Mesenteric fat pad (tissue), 1 donor: ENCODE results near the gene RINL. TPM values are rescaled to one million over a fixed set of nuclear protein-coding genes. Genes with fewer than 3 reads are reported as not detected.
A peak's percentile ranks its signal among the peaks of the same experiment; 100 is the strongest.
"Not testable (repeated sequence)": the region's sequence is repeated elsewhere in the genome, so short reads cannot be mapped to it uniquely, and the experiment has no call there.

Source experiments
- DNase-seq: peaks from one replicate; pipeline ENCODE4 v3.0.0-alpha.2; 2020; ENCODE audit warnings: low spot score
- total RNA-seq: library from RNA; stranded (reverse); fragmentation: NEBNext Ultra II Directional; extraction: Animal tissue kit (Norgen Biotek cat#: 25700); gene quantifications from one replicate; pipeline ENCODE4 v1.2.1, GENCODE V29; 2021
- donor health status: DM: yes; HTN: yes; CAD: no.

The RINL gene
- total RNA-seq, 1 donor from 2014 or later: 8.9 TPM

GRCh38 chr19:38875656-38876395 is 2.2 kb downstream of the RINL start:
- no peak for DNase-seq

- not testable (repeated sequence) for DNase-seq
These were observed 4.7 kb downstream of the RINL start for GRCh38 chr19:38873400-38873799.

GRCh38 chr19:38870612-38871011 is 7.5 kb downstream of the RINL start:
- DNase-seq: no peak

- peak; percentile 94 for DNase-seq
These were observed 8.1 kb downstream of the RINL start for GRCh38 chr19:38869836-38870607.

GRCh38 chr19:38869160-38869835 is 8.8 kb downstream of the RINL start:
- no peak for DNase-seq

- no peak for DNase-seq
These were observed 9.5 kb downstream of the RINL start for GRCh38 chr19:38868551-38868950.

- DNase-seq: no peak
These were observed 10.8 kb downstream of the RINL start for GRCh38 chr19:38867171-38867780.

- DNase-seq: no peak
These were observed 15.6 kb downstream of the RINL start for GRCh38 chr19:38862321-38863059.

- DNase-seq: no peak
These were observed 16.7 kb downstream of the RINL start for GRCh38 chr19:38861368-38861767.

- DNase-seq: not testable (repeated sequence)
These were observed 18.4 kb downstream of the RINL start for GRCh38 chr19:38859631-38860204.

GRCh38 chr19:38856813-38857212 is 21.3 kb downstream of the RINL start:
- DNase-seq: no peak

GRCh38 chr19:38855751-38856150 is 22.3 kb downstream of the RINL start:
- DNase-seq: not testable (repeated sequence)

GRCh38 chr19:38854961-38855360 is 23.1 kb downstream of the RINL start:
- not testable (repeated sequence) for DNase-seq

GRCh38 chr19:38853214-38853613 is 24.9 kb downstream of the RINL start:
- DNase-seq: no peak

- DNase-seq: no peak
These were observed 25.6 kb downstream of the RINL start for GRCh38 chr19:38852231-38853044.

- DNase-seq: peak; percentile 98
These were observed 26.3 kb downstream of the RINL start for GRCh38 chr19:38851622-38852230.

- DNase-seq: no peak
These were observed 27.0 kb downstream of the RINL start for GRCh38 chr19:38850976-38851621.

- DNase-seq: peak; percentile 99
These were observed 27.6 kb downstream of the RINL start for GRCh38 chr19:38850436-38850975.
